Midbrain (tissue), 1 donor: ENCODE results near the gene ANKS1B.

ENCODE experiments used
- DNase-seq: peaks from one replicate; lab custom pipeline; 2025; lab: John Stamatoyannopoulos, UW

ANKS1B gene

DNA sequence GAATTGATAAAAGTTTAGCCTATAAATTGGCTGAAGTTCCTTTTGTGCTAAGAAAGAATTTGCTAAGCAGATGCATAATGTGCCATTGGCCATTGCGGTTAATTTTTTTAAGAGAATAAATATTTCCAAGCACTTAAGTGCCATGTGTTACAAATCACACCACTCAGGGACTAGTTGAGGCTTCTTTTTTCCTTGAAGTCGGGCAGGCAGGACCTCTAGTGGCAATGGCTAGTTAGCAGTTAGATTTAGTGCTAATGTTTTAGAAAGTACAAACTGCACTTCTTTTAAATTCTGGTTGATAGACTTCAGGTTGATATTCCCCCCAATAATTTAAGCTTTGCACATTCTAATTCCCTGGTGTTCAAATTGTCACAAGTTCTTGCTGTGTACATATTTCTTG is 1045.4 kb downstream of the ANKS1B start:
- peak; percentile 68 for DNase-seq

DNA sequence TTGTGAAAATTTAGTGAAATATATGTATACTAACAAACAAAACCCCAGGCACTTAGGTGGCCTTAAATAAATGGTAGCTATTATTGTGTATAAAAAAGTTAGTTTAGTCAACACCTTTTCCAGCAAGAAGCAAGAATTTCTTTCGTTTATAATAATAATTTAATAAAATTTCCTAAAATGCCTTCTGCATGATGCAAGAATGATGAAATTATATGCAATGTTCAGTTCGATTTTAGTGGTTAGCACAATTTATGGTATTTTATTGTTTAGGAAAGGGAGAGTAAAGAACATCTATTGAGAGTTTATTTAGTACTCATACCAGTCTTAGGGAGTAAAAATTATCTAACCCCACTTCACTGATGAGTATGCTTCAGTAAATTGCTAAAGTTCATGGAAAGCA is 1048.9 kb downstream of the ANKS1B start:
- DNase-seq: no peak

DNA sequence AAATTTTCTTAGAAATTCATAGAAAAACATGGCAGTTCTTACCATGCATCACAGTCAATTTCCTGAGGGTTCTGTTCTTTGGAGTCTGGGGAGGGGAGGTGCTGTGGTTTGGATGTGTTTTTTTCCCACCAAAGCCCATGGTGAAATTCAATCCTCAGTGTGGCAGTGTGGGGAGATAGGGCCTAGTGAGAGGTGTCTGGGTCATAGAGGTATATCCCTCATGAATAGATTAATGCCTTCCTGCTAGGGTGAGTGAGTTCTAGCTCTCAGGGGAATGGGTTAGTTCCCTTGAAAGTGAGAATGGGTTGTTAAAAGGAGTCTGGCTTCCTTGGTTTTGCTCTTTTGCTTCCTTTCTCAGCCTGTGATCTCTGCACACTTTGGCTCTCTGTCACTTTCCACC is 1061.9 kb downstream of the ANKS1B start:
- no peak for DNase-seq

- DNase-seq: no peak
These were observed 1066.4 kb downstream of the ANKS1B start for GRCh38 chr12:98918176-98918863.

- no peak for DNase-seq
These were observed 1068.6 kb downstream of the ANKS1B start for GRCh38 chr12:98916106-98916505.

DNA sequence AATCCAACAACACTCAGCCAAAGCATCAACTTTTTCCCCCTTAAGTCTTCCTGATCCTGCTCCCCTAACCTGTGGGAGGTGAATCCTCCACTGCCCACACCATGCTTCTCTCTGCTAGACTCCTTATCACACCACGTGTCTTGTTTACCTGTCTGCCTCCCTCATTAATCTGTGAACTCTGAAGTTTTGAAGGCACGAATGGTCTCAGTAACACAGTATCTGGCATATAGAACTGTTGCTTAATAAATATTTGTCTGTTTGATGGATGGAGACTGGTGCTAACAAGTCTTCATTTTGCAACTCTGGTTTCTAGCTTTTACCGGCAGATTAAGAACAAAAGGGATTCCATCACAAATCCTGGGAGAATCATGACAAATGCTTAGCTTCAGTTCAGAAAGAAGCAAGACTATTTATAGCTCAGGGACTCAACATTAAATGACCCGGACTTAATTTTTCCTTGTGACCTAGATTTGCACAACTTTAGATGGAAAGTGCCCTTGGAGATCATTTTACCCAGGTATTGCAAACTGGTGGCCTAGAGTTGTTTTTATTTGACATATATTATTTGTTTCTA is 1072.2 kb downstream of the ANKS1B start:
- DNase-seq: no peak

DNA sequence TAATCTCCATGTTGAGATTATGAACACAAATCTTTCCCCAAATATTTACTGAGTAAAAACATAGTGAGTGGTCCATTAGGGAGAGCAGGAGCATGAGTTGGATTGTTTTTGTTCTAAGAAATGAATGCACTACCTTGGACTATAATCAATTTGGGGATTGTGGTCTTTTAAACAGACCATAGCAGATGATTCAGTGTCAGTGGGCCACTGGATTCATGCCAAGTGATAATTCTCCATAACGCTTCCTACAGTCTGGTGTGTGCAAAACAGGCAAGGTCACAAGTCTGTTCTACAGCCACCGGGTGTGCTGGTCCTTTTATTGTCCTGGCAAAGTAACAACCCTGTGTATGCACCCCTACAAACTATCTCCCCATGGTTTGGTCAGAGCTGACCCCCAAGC is 1073.3 kb downstream of the ANKS1B start:
- DNase-seq: no peak

- no peak for DNase-seq
These were observed 1075.0 kb downstream of the ANKS1B start for GRCh38 chr12:98909746-98910145.

GRCh38 chr12:98908866-98909265 is 1075.9 kb downstream of the ANKS1B start:
- no peak for DNase-seq

DNA sequence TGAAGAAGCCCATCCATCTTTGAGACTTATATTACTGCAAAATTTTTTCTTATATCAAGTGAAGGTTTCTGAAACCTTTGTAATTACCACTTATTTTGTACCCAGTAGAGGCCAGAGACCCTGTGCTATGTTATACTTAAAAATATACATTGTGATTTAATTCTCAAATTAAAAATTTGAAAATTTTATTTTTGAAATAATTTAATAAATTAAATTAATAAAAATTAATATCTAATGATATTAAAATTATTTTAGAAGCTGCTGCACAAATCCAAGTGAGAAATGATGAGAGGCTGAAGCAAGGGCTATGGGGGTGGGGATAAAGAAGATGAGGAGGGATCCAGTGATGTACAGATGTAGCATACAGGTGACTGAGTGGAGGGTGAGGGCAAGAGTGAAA is 1080.9 kb downstream of the ANKS1B start:
- no peak for DNase-seq

- no peak for DNase-seq
These were observed 1083.5 kb downstream of the ANKS1B start for GRCh38 chr12:98901189-98901588.

- no peak for DNase-seq
These were observed 1087.8 kb downstream of the ANKS1B start for GRCh38 chr12:98896938-98897337.

GRCh38 chr12:98895086-98895651 is 1089.6 kb downstream of the ANKS1B start:
- no peak for DNase-seq

DNA sequence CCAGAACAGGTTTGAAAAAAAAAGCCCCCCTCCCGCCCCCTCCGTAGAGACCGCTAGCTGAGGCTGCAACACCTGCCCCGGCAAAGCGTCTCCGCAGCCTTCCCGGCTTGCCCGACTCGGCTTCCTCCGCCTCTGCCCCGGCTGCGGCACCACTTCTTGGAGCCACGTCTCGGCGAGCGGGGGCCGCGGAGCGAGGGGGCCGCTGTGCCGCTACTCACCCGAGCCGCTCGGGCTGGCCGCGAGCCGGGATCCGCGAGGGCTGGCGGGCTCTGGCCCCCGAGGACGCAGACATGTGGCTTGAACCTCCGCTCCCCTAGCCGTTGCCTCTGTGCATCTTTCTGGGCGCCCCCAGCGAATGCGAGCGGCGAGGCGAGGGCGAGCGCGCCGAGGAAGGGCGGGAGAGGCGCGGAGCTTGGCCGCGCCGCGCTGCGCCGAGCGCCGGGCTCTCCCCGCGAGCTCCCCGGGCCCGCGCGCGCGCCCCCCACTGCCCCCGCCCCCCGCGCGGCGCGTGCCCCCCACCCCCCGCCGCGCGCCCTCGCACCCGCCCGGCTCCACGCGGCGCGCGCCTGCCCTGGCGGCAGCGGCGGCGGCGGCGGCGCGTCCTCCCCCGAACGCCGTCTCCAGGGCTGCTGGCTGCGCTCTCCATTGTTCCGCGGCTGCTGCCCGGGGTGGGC is 1090.2 kb downstream of the ANKS1B start:
- DNase-seq: peak; percentile 75

- DNase-seq: peak; percentile 55
These were observed 1090.9 kb downstream of the ANKS1B start for GRCh38 chr12:98893675-98894411.

- peak; percentile 55 for DNase-seq
These were observed 1091.5 kb downstream of the ANKS1B start for GRCh38 chr12:98893126-98893674.

GRCh38 chr12:98885778-98886177 is 1099.0 kb downstream of the ANKS1B start:
- DNase-seq: no peak

DNA sequence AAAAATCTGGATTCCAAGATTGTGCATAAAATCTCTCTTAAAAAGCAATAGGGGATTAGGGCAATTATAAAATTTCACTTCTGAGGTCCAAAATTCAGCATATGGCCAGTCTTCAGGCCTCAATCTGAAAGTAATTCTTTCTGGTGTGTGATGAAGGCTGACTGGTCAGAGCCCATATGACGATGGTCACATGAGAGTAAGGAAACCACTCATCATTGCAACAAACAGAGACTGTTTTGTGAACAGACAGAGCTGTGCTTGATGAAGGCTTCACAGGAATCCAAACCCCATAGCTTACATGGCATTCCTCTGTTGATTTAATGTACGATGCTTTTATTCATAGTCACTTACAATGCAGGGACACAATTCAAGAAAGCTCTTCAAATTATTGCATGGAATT is 1101.5 kb downstream of the ANKS1B start:
- DNase-seq: peak; percentile 85

DNA sequence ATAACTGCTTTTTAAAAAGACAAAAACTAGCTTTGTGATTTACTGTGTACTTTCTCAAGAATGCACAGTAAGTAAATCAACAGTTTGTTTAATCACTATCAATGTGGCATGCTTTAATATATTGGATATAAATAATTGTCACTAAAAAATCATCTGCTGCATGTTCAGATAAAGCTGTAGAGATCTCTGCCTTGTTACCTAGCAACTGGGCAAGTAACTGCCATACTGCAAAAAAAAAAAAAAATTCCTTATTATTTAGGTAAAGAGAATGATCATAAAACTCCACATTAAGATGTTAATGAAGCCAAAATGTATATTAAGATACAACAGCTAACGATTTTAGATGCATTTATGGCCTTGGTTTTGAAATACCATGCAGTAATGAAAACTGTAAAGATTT is 1102.2 kb downstream of the ANKS1B start:
- no peak for DNase-seq

GRCh38 chr12:98873776-98874175 is 1111.0 kb downstream of the ANKS1B start:
- no peak for DNase-seq

DNA sequence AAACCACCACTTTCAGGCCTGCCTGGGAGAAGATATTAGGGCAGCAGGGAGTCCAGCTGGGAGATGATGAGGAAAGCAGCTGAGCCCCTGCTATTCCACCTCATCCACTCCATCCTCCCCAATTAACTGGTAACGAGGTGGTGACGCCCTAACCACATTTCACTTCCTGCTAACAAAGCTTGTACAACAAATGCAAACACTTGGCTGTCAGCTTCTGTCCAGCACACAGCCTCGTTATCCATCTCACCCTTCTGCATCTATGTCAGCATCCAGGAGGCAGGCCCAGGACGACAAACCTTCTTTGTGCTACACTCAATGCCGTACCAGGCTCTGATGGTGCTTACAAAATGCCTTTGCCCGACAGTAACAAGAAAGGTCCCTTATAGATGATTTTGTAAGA is 1114.2 kb downstream of the ANKS1B start:
- DNase-seq: peak; percentile 72

DNA sequence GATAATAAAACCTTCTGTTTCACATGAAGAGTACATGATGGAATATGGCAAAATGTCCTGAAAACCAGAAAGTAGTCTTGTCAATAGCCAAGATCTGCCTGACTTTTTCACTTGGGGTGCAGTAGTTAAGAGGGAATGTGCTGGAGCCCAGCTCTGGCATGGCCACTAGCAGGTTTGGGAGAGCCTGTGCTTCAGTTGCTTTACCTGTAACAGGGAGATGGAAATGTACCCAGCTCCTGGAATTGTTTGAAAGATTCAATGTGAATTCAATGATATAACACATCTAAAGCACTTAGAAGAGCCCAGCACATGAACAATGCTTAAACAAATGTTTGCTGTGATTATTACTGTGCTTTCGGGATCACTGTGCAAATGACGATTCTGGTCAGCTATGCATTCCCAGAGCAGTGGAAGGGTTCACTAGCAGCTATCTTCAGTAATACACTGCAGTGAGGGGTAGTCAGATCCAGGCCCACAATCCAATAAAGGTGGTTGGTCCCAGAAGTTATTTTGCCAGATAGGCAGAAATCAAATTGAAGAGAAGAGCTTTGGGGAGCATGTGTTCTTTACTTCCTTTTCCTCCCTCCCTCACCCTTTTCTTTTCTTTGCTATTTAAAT is 1114.7 kb downstream of the ANKS1B start:
- DNase-seq: no peak
